Embryonic facial prominence (tissue), 1 donor: ENCODE results near the gene UBE2Z.
"Not testable (repeated sequence)": the region's sequence is repeated elsewhere in the genome, so short reads cannot be mapped to it uniquely, and the experiment has no call there.

Experiments
- DNase-seq: peaks from one replicate; pipeline ENCODE4 v3.0.0-alpha.2; 2016; ENCODE audit errors: extremely low spot score

Gene UBE2Z

DNA sequence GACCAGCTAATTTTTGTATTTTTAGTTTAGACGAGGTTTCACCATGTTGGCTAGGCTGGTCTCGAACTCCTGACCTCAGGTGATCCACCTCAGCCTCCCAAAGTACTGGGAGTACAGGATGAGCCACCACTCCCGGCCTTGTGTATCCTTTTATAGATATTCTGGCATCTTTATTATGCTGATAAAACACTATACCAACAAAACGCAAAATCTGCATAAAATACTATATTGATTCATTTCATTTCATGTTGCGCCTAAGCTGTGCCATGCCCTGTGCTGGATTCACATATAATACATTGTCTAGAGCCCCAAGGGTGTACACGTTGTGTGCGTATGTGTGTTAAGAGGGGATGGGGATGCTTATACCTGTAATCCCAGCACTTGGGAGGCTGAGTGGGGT lies 3.8 kb upstream of the UBE2Z start:
- DNase-seq: no peak

DNA sequence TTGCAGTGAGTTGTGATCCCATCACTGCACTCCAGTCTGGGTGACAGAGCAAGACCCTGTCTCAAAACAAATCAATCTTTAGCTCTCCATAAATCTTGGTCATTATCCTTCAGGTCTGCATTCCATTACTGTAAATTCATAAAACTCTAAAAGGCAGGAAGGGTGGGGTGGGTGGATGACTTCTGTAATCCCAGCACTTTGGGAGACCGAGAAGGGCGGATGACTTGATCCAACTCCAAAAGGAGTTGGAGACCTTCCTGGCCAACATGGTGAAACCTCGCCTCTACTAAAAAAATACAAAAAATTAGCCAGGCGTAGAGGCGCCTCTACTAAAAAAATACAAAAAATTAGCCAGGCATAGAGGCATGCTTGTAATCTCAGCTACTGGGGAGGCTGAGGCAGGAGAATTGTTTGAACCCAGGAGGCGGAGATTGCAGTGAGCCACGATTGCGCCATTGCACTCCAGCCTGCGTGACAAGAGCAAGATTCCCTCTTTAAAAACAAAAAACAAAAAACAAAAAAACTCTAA lies 2.2 kb upstream of the UBE2Z start:
- DNase-seq: no peak

DNA sequence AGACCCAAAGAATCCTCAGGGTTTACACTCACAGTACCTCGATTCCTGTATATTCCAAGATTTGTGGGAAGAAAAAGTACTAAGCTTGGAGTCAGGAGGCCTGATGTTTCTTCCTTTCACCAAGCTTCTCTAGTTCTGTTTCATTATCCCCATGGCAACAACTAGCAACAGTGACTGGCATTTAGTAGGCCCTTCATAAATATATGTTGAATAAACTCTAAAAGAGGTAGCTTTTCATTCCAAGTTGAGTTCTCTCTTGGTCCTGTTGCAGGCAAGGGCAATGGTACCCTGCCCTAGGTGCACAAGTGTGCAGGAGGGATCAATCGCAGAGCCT lies 527 bp upstream of the UBE2Z start:
- DNase-seq: peak; percentile 56

DNA sequence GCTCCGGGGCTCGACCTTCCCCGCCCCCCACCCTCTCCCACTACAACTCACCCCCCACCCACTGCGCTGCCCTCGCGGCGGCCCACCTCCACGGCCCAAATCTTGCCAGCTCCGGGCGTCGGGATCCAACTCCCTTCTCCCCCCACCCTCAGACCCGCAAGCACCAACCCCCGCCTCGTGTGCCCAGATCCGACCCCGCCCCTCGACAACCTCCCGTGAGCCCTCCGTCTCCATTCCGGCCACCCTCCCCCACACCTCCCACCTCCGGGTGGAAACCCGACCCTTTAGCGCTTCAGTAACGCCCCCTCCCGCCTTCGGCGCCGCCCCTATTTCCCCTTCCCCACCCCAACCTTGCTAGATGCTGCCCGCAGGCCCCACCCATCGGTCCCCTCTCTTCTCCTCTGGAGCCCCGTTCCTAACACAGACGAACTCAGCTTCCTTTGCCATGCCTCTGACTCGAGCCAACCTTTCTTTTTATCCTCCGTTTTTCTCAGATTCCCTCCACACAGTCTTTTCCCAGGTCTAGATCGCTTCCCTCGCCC lies 717 bp downstream of the UBE2Z start:
- peak; percentile 87 for DNase-seq

DNA sequence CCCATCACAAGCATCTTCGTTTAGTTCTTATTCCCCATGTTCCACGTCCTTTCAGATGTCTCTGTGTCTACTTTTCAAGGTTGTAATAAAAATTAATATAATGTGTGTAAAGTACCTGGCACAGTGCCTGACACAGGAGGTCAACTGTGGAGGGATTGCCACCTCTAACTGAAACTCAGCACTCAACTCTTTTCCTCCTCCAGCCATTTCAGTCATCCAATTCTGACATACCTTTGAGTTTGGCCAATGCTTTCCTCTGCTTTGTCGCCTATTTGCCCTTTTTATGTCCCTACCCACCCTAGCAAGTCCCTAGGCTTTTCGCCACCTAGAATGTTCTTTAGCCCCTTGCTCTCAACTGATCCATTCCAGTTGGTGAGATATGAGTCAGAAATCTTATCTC lies 1.6 kb downstream of the UBE2Z start:
- no peak for DNase-seq

DNA sequence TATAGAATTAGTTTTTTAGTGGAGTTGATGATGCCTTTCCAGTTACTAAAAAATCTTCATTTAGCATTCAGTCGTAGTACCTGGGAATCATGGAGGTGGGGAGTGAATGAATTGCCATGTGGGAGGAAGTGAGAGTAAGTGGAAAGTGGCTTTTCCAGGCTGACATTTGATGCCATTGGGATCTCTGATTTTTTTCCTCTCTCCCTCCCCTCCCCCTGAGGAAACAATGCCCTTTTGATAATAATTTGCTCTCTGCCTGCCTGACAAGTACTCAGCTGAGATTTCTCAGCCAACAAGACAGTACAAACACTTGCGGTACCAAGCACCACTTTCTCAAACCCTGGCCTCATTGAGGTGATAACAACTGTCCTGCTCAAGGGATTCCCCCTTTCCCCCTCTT lies 2.2 kb downstream of the UBE2Z start:
- DNase-seq: no peak

DNA sequence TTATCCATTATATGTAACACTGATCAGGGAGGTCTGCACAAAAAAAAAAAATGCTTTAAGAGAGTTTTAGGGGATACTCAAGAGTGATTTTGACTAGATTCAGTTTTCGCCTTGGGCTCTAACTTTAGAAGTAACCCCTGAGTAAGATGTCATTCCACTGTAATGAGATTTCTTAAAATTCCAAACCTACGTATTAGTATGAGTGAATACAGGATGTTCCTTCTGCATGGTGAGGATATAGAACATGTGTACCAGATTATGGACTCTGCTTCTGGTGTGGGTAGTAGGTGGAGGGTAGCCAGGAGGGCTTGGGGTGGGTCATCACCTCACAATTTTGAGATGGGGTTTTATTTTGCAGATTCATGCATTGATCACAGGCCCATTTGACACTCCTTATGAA lies 4.3 kb downstream of the UBE2Z start:
- DNase-seq: no peak

DNA sequence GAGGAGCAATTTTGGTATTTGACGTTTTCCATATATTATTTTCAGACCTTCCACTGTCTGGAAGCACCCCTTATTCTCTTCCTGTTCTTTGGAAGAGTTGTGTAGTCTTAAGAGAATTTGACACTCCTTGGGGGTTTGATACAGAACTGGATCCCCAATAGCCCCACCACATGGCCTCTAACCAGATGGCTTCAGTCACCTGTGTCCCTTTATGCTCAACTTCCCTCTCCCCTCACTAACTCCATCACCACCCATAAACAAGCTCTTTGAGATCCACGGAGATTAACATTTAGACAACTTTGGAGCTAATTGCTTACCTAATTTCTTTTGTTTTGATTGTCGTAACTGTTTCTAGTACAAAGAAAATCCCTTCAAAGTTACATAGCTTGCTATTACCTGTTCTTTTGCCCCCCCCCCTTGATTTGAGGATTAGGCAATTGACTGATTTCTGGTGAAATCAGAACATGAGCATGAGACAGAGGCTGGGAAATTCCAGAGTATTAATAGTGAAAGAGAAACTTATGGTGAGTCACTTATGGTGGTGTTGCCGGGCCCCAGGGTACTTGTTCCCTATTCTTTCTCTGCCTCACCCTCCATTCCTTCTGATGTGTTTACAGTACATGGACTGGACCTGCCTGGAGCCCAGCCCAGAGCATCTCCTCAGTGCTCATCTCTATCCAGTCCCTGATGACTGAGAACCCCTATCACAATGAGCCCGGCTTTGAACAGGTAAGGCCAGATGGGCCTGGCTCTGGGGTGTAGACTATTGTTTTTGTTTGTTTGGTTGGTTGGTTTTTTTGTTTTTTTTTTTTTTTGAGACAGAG lies 7.5 kb downstream of the UBE2Z start:
- no peak for DNase-seq

DNA sequence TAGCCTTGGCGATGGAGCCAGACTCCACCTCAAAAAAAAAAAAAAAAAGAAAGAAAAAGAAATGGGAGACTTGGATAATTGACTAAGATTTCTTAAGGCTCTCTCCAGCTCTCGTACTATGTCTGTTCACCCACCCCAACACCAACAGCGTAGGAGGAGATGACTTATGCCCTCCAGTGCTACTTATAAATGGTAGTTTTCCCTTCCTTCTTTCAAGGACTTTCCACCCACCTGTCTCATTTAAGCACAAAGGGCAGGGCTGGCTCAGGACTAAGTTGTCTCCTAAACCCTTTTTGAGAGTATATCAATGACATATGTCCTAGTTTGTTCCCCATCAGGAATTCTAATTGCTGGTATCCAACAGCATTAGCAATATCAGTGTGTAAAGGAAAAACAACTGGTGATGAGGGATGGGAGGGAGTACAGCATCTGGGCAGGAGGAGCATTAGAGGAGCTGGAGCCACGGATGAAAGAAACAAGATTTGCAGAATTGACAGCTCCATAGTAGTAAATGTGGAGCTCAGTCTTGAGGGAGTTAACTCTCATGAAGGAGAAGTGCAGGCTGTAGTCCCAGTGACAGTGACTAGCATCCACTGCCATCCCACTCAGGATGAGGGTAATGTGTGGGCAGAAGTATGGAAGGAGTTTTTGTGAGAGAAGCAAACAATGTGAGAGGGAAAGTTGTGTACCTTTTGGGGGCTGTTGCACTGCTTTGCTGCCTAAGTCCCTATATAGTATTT lies 17.2 kb downstream of the UBE2Z start:
- DNase-seq: no peak

DNA sequence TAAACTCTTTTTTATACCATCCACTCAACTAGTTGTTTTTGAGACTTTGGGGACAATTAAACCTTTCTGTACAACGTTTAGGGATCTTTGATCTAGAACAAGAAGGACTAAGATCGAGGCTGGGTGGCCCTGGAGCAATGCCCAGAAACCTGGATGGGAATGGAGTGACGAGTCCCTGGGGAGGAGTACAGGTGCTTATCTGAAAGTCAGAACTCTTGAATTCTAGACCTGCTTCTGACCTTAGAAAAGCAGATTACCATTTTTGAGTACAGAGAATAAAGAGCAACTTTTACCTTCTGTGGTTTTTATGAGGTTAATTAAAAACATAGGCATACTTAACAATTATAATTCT lies 17.8 kb downstream of the UBE2Z start:
- no peak for DNase-seq

DNA sequence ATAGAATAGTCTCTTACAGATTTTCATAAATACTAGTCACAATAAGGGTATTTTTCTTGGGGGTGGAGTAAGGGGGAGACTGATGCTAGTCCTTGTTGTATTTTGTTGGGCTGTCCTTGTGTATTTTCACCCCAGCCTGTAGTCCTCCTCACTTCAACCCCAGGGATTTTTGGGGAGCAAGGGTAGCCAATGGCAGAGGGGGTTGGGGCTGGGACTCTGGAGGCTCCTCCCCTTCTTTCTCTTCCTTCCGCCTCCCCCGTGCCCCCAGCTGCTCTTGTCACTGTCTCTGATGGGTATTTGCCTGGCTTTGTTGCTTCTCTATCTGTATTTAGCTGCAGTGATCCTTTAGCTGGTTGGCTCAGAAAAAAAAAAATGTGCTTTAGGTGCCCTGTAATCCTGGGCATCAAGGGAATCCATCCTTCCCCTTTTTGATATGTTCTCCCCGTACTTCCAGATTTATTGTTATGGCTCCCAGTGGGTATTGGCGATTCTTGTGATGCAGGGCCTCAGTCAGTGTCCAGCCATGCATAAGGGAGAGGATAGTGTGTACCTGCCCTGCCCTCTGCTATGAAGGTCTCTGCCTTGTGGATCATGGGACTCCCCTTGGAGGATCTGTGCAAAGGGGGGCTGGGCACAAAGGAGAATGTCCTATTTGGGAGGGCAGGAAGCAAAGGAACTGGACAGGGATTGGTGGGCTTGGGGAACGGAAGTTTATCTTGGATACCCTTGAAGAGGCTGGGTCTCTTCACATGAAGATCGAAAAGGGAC lies 20.0 kb downstream of the UBE2Z start:
- DNase-seq: no peak

DNA sequence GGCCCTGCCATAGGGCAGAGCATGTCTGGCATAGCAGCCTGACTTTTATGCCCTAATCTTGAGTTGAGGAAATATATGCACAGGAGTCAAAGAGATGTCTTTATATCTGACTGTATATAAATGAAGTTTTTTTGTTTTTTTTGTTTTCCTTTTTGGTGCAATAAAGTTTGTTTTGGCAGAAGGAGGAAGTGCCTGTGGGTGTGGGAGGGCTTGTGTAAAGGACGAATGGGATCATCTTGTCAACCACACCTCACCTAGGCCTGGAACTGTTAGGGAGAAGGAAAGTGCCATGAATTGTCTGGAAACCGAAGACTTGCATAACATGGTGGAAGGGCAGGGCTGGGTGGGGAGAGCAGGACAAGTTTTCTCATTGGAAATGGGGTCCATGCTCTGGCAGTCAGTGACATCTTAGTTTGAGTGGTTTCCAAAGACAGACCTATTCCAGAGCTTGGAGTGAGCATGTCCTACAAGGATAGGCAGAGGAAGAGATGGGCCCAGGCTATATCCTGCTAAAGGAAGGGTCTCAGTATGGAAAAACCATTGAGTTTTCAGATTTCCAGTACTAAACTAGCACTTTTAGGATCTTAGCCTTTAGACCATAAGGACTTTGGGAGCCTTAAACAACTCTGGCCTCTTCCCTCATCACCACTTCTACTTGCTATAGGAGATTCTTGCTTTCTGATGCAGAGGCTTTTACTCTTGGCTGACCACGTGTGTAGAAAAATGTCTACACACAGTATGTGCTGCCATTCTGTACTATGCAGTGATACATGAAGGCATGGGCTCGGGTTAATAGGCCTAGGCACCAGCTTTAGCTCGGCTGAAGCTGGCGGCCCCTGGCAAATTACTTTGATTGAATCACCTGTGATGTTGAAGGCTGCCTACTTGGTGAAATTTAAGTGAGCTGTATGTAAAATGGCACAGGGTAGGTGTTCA lies 20.9 kb downstream of the UBE2Z start:
- no peak for DNase-seq

DNA sequence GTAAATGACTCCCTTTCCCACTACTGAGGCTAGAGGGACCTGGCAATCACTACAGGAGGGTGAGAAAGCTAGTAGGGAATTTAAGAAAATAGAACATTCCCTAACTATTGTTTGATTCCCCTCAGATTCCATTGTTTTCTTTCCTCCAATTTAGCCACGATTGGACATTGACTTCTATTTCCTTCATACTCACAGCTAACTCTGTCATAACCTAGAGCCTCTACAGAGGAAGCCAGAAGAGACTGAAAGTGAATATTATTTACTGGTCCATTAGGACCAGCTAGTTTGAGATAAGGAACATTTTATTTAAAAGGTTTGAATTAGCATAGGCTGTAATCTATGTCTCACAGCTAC lies 21.6 kb downstream of the UBE2Z start:
- no peak for DNase-seq

DNA sequence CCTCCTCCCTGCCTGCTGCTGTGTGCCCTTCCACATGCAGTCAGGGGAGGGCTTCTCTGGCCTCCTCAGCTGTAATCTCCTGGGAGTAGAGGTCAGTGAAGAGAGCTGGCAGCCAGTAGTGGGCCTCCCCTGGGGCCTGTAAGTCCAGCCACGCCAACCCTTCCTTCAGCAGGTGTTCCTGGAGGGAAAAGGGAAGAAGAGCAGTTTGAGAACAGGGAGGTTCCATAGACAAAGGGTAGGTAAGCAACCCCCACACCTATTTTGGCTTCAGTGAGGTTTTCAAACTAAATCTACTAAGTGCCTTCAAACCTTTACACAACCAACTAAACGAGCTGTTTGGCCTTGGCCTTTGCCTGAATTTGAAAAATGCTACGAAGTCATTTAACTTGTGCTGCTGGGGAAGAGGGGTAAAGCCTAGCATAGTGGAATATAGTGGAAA lies 22.2 kb downstream of the UBE2Z start:
- no peak for DNase-seq

DNA sequence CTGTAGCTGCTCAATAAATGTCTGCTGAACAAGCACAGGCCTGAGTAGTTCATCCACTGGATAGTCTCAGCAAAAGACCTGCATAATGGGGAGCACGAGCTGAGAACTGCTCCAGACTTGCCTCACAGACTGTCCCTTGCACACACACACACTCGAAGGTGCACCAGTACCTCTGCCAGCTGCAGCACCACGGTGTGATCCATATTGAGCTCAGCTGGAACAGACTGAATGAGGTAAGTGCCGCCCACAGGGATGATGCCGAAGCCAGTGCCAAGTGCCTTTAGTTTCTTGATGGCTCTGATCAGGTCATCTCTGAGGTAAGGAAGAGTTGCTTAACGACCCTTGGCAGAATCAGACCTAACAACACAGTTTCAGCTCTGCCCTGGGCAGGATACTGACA lies 24.8 kb downstream of the UBE2Z start:
- no peak for DNase-seq

DNA sequence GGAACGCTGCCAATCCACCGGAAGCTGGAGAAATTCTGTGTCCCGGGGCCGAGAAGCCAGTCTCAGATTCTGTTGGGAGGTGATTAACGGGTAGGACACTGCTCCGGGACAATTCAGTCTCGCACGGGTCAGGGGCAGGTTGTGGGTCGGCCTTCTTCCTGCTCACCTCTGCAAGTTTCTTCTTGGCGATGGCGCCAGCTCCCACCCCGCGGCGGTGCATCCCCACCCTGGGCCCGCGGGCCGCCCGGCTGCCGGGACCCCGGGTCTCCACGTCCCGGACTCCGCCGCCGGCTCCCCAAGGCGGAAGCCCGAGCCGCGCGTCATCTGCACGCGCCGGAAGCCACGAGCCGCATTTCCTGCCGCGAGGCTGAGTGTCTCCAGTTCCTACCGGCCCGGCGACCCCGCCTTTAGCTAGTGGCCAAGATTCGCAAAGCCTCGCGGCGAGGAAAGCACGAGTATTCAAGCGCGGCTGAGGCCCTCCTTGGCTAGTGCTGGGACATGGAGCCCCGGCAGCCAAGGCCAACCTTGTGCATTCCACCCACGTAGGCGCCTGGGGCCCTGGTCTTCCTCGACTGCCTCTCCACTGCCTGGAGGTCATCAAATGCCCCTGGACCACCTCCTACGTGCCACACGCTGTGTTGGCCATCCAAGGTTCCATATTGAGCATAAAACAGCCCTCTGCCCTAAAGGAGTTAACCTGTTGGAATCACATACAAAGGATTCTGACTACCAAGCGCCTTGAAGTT lies 36.5 kb downstream of the UBE2Z start, which contains the start of gene SNF8:
Gene SNF8, minus strand, starts transcription at position 328 of the 746 bp plus-strand sequence. Its CDS starts 108 bp downstream, at position 220.
- DNase-seq: peak; percentile 84

DNA sequence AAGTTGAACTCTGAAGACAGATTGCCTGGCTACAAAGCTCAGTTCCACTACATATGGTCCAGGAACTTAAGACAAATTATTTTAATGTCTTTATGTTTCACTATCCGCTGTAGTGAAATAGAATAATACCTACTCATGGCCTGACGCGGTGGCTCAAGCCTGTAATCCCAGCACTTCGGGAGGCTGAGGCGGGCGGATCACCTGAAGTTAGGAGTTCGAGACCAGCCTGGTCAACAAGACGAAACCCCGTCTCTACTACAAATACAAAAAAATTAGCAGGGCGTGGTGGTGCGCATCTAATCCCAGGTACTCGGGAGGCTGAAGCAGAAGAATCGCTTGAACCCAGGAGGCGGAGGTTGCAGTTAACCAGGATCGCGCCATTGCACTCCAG lies 37.0 kb downstream of the UBE2Z start:
- not testable (repeated sequence) for DNase-seq

DNA sequence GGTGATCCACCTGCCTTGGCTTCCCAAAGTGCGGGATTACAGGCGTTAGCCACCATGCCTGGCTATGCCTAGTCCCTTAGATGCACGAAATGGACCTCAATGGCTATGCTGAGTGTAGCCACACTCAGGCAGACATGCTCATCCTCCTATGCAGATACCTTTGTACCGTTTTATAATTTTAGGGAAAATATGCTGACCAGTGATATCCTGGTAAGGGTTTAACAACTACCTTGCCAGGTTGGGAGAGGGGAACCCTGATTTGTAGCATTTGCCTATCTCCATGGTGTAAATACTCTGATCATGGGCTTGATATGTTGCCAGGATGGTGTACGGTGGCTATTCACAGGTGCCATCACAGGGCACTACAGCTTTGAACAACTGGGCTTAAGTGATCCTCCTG lies 43.4 kb downstream of the UBE2Z start:
- no peak for DNase-seq

DNA sequence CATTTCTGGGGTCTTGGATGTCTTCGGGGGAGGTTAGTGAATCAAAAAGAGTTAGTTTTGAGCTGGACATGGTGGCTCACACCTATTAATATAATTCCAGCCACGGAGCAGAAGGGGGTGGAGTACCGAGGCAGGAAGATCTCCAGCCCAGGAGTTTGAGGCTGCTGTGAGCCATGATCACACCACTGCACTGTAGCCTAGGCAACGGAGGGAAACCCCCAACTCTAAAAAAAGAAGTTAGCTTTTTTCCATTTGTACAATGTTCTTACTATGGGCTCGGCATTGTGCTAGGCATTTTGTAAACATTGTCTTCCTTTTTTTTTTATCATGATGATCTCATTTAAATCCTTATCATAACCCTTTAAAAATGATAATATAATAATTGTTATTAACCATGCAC lies 44.7 kb downstream of the UBE2Z start:
- no peak for DNase-seq

DNA sequence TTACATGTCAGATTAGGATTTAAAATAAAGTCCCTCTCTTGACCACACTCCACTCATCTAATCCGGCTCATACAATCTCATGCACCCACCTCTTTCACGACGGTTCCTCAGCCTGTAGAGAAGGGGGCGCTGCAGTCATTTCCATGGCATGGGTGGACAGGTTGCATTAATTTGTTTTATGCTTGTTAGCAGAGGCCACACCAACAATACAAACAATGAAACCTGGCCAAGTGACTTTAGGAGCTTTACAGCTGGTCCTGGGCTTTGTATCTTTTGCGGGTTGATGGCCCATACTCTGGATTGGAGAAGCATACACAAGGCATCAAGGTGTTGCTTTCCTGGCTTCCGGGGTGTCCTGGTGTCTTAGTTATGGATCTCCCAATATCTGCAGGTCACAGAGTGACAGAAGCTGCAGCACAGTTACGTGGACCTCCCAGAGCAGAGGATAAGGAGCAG lies 46.1 kb downstream of the UBE2Z start:
- no peak for DNase-seq
